HG02571 (cell line): ENCODE data around the gene PFDN6.
"Not testable (repeated sequence)": the region's sequence is repeated elsewhere in the genome, so short reads cannot be mapped to it uniquely, and the experiment has no call there.

Source experiments
- ATAC-seq: cut with Tn5 transposase; IDR thresholded peaks from one replicate; pipeline ENCODE4 v1.9.1; 2021; ENCODE audit warnings: mild to moderate bottlenecking, moderate library complexity; ENCODE audit not compliant: unreplicated experiment

Gene PFDN6

DNA sequence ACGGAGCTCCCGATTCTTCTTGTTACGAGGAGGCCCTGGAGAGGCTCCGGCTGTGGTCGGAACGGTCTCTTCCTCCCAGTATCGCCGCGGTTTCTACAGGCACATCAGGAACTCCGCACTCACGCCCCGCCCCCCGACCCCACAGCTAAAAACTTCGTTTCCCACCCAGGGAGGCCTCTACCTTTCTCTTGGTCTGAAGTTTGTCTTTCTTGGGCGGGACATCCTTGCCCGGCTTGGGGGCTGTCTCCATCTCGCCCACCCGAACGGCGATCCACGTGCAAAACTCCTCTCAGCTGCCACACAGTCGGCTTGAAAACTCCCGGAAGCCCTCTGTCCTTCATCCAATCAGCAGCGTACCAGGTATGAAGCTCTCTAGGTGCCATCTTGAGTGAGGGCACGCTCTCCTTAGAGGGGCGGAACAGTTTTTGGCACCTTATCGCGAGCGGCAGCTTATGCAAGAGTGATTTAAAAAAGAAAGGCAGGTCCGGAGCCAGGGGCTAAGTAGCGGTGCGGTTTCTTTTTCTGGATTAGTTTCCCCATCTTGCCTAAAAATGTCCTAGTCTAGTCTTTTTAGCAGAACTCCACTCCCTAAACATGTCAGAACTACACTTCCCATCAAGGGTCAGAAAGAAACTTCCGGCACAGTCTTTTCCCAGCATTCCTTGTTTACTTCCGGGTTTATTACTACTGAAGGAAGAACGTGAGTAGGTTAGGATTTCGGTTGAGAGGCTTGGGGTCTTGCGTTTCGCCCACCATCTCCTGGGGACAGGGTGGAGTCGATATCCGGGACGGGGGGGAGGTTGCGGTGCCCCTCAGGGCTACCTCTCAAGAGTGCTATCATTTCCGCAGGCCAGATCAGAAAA, at the start of gene PFDN6, which contains the start of gene WDR46:
TSS of gene PFDN6 (plus strand) at position 681 of the 863 bp plus-strand sequence. CDS start 256 bp downstream, outside the sequence.
TSS of gene WDR46 (minus strand) at position 319 of the 863 bp plus-strand sequence. CDS start at position 250, 69 bp downstream.
- ATAC-seq: peak; percentile 77

DNA sequence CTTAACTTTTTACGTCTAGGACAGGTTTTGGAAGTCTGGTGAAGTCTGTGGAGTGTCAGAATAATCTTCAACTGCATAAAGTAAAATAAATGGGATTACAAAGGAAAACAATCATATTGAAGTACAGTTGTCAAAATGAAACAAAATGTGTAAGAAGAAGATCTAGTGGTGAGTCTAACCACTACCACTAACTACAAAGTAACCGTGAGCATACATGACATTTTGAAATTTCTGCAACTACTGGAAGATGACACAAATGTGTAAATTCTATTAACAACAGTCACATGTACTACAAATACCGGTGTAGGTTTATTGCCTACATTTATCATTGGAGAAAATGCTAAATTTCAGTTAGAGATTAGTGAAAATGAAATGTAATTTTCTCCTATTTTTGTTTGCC, 47.4 kb upstream of the PFDN6 start:
- no peak for ATAC-seq

DNA sequence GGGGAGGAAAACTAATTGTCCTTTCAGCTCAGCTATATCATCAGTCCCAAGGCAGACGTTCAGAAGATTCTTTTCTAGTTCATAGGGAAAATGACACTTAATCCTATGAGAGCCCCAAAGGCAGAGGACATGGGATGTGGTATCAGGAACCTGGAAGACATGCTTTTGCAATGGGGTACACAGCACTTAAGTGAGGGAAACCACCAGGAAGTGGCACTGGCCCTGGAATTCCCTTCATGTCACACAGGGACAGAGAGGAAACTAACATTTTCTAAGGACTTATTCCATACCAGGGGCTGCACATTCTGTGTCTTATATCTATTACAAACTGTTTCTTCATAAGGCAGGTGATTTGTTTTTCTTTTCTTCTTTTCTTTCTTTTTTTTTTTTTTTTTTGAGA, 45.9 kb upstream of the PFDN6 start:
- ATAC-seq: no peak

DNA sequence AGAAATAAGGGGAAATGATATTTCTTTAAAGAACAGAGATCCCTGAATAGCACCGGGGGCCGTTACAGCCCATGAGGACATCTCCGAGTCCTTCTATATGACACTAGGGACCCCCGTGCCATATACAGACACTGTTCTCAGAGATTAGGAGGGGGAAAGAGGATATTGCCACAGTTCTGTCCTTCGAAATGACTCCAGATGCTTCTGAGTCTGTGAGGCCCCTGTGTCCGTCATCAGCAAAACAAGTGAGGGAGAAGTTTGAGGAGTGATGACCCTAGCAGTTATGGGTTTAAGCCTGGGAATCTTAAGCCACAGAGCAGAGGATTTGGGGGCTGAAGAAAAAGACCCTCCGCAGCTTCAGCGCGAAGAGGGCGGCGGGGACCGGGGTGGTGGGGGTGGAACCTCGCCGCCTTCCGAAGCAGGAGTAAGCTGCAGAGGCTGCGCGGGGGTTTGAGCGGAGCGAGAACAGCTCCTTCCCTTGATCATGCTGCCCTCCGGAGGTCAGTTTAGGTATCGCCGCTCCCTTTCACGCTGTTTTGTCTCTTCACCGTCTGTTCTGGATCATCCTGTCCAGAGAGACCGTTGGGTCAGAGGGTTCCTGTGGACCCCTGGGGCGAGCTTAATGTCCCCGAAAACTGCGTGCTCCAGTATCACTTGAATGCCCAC, 41.3 kb upstream of the PFDN6 start:
- ATAC-seq: no peak

DNA sequence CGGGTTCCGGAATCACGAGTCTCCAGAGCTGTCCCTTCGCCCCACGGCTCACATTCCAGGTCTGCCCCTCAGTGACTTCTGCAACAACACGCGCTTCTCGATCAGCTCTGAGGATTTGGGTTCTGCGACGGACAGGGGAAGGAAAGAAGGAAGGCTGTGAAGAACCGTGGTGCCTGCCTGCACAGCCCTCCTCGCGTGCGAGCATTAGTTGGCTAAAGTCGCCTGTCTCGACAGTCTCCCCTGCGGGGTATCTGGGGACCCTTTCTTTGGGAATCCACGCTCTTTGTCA, 40.8 kb upstream of the PFDN6 start:
- peak; percentile 3 for ATAC-seq

DNA sequence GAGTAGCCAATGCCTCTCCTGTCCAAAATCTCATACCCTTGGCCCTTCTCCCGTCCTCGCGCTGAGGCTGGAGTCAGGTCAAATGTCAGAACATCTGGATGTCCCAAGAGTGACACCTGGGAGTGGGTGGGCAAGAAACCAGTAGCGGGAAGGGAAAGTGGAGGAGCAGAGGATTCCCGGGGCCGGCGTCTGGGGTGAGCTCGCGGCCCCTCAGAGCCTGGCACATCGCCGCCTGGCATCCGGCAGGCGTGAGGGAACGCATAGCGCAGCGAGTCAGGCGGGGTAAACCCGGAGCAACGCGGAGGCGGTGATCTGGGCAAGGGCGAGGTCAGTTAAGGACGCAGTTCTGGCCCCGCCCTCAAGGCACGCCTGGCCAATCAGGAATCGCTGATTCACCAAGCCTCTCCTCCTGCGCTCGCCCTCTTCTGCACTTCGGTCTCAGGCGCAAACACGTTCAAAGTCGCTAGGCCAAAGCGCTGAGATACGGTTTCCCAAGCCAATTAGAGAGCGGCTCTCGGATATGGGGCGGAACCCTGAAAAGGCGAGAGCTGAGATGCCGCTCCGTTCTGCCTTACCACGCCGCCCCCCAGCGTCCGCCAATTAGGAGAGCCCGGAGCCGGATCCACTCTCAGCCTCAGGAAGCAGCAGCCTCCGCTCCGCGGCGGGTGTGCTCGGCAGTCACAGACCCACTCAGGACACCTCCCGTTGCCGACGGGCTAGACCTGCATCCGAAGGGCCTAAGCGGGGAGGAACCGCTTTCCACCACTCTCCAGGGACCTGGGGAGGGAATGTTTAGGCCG, 40.3 kb upstream of the PFDN6 start:
- peak; percentile 86 for ATAC-seq

DNA sequence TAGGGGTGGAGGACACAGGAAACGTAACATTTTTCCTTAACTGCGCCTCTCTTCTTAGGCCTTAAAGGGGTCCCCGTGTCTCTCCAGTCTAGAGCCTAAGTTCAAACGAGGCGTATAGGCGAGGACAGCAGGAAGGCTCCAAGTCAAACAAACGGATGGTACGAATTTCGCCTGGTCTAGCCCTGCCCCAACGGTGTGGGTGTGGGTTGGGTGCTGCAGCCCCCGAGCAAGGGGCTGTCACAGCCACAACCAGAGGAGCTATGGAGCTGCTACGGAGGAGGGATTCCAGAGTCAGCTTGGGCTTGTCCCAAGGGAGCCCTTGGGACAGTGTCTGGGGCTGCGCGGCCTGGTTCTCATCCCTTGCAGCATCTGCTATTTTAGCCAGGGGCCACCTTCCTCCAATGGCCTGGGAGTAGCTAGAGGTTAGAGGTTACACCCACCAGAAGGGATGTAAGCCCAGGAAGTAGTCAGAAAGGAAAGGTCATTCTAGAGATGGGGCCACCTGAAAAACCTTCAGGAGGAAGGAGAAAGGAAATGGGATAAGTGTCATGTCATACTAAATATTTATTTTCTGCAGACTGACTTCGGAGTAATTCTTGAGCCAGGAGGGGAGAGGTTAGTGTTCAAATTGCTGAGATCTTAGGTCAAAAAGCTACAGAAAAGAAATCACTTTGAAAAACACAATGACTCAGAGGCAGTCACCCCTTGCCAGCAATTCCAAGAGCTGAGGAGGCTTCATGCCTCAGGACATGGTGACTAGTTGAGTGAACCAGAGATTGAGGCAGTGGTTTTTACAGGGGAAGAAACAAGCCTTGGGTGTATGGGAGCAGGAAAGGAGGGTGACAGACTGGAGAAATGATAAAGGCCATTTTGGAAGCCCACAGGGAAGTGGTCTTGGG, 39.4 kb upstream of the PFDN6 start:
- no peak for ATAC-seq

DNA sequence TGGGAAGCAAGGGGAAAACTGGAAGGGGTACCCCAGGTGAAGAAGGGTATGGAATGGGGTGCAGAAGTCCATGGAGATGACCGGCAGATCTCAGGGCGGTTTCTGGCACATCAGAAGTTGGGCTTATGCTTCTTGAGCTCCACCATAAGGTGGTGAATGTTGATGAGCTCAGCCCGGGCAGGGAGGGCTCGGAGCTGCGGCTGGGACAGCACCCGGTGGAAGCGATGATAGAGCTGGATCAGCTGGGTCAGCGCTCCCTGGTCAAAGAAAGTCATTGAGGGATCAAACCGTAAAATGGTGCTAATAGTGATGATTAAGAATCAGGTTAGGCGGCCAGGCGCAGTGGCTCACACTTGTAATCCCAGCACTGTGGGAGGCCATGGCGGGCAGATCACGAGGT, 38.7 kb upstream of the PFDN6 start:
- no peak for ATAC-seq

DNA sequence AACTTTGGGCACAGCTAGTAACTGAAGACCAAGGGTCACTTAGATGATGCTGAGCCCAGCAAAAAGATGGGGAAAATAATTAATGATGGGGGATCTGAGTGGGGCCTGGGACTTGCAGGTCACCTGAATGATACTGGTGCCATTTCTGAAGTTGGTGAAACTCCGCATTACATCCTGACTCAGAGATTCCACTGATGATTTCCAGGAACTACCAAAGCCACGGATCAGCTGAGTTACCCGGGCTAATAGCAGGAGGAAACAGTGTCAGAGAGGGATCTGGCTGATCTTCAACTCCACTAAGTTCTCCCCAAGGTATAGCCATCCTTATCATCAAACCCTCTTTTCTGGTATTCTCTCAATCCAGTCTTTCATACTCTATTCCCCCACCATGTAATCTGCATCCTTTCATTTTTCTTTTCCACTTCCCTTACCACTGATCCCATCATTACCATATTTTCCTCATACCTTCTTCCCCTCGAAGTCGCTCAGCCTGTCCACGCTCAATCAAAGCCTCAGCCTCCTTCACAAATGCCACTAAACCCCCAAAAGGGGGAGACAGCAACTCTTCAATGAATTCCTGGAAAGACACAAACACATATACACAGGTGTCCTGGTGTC, 37.9 kb upstream of the PFDN6 start:
- ATAC-seq: no peak

DNA sequence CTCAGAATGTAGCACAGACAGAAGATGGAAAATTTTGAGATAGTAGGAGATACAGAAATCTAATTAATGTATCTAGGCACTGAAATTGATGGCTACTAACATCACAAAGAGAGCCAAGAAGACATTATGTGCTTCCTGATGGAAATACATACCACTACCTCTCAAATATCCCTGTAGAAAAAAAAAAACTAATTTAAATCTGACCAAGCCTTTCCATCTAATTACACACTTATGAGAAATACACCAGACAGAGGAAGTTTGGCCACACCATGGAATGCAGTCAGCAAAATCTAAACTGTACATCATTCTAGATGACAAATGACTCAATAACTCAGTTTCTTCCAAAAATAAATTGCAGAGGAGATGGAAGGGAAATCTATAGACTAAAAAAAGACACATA, 36.6 kb upstream of the PFDN6 start:
- no peak for ATAC-seq

DNA sequence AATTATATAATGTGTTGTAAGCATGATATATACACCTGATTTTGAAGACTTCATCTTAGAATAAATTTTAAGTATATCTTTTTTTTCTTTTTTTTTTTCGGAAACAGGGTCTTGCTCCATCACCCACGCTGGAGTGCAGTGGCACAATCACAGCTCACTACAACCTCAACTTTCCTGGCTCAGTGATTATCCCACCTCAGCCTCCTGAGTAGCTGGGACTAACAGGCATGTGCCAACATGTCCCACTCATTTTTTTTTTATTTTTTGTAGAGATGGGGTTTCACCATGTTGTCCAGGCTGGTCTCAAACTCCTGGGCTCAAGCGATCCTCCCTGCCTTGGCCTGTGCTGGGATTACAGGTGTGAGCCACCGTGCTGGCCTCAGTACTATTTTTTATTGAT, 34.8 kb upstream of the PFDN6 start:
- no peak for ATAC-seq

DNA sequence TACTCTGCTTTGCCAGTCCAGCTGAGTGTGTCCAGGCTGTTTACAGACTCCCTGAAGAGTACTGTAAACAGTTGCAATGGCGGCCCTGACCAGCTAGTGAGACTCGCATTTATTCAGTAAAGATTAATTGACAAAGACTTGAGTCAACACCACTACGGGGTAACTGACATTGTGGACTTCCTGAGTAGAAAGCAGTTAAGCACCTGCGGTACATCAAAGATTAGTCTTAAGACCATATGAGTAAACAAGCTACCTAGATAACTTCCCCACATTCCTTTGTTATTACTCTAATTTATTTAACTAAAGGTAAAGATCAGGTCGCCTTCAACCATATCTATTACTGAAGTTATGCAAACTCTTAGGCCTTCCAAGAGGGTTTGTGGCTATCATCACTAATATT, 30.4 kb upstream of the PFDN6 start:
- no peak for ATAC-seq

DNA sequence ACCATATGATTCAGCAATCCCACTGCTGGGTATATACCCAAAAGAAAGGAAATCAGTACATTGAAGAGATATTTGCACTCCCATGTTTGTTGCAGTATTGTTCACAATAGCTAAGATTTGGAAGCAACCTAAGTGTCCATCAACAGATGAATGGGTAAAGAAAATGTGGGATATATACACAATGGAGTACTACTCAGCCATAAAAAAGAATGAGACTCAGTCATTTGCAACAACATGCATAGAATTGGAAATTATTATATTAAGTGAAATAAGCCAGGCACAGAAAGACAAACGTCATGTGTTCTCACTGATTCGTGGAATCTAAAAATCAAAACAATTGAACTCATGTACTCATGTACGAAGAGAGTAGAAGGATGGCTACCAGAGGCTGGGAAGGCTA, 26.9 kb upstream of the PFDN6 start:
- not testable (repeated sequence) for ATAC-seq

DNA sequence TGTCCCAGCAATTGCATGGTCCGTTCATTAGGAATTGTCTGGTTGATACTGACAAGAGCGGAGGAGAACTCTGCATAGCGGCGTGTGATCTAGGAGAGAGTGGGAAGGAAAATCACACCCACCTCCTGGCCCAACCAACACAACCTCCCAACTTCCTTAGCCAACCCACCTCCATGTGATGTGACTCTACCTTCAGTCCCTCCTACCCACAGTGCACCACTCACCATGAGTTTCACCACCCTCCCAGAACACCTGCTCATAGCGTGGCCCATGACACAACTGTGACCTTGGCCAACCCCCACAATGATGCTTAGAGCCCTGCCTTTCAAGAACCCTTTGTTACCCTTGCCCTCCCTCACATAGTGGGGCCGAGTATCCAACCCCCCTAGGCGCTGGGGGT, 25.4 kb upstream of the PFDN6 start:
- no peak for ATAC-seq

DNA sequence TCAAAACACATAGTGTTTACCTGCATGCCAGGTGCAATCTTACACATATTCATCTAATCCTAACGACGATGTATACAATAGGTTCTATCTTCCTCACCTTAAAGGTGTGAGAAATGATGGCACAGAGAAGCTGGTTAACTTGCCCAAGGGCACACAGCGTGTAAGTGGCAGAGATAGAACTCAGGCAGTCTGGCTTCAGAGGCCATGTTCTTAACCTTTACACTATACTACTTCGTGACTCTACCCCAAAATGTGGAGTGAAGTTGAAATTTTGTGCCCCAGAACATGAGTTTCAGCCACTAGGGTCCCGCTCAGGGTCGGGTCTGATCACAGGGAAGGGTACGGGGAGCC, 18.3 kb upstream of the PFDN6 start:
- ATAC-seq: peak; percentile 5

DNA sequence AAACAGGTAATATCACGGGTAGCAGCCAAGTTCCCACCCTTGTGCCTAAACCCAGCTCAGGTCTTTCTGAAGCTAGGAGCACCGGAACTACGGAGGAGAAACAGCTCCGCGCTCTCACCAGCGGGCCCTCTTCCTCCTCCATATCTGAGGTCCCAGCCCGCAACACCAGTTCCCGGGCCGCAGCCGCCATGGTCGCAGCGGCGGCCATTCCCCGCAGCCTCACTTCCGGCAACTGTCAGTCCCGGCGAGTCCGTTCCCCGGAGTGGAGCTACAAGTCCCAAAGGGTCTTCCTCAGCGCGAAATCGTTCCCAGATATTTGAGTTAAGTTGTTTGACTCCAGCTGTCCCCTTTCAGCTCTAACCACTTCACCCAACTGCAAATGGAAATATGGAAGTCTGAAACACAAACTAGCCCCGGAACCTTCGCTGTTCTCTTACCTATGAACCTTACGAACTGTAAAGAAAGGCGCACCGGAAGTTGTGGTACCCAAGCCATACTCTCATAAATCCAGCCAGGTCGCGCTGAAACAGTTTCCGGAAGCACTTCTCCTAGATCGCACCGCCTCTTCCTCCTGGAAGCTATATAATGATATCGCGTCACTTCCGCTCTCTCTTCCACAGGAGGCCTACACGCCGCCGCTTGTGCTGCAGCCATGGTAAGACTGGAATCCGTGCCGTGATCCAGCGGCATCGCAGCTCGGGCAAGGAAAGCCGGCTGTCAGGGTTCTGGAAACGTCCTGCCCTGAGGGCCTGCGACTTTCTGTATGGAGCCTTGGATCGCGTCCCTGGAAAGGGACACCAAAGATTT, 17.7 kb upstream of the PFDN6 start, which contains the start of the genes RPS18 and VPS52:
TSS of gene RPS18 (plus strand) at position 608 of the 807 bp plus-strand sequence. CDS start at position 653, 45 bp downstream.
TSS of gene VPS52 (minus strand) at position 409 of the 807 bp plus-strand sequence. CDS start at position 208, 201 bp downstream.
- ATAC-seq: peak; percentile 83

DNA sequence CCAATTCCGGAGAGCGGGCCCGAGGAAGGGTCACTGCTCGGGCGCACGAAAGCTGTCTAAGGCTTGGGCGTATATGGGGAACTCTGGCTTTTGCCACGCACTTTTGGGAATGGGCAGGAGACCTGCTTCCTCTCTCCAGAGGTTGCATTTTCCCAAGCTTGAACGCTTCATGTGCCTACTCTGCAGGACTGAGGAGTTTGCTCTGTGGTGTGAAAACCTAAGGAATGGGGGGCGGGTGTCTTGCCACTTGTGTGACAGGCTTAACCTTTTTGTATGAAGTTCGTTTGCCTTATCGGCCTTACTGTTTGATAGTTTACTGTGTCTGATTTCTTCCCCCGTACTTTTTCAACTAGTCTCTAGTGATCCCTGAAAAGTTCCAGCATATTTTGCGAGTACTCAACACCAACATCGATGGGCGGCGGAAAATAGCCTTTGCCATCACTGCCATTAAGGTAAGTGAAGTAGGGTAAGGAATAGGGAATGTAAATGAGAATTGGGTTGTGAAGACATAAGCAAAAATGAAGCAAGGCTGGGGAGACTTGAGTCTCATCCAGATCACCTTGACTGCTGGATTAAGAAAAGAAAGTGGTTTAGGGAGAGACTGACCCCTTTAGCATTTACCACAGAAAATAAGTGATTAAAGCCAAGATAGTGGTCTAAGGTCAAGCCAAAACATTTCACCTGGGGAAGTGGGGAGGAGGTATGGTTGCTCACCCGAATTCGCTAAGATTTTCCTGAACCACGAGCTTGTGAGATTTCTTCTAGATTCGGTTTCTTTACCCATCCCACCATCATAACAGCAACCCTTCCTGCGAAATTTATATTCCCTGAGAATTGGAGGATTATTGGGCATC, 16.9 kb upstream of the PFDN6 start:
- peak; percentile 7 for ATAC-seq
